A549 (cell line): Measurements from ENCODE around the gene OSBPL3.

Experiments used
- CEBPB ChIP-seq, 2 experiments: fragments of >200 bp in 1 of 2; sonication (Bioruptor Twin) in 1 of 2; formaldehyde crosslinking in 1 of 2; IDR thresholded peaks; 2 replicates each; pipeline ENCODE4 v1.6.1; 2012 to 2016
- ESRRA ChIP-seq: fragments of 150-350 bp; IDR thresholded peaks from 2 replicates; pipeline ENCODE4 v1.6.1; 2014; ENCODE audit warnings: mild to moderate bottlenecking, low read length, borderline replicate concordance
- JUN ChIP-seq, 2 experiments: fragments of >200 bp; sonication (Bioruptor Twin); formaldehyde crosslinking; IDR thresholded peaks; 2 replicates in 1 of 2; 3 replicates in 1 of 2; pipeline ENCODE4 v1.6.1; 2016 to 2017
- MAFK ChIP-seq: fragments of 450-650 bp; IDR thresholded peaks from 2 replicates; pipeline ENCODE4 v1.6.1; 2014; ENCODE audit not compliant: partially characterized antibody
- NFE2L2 ChIP-seq: fragments of 150-350 bp; conservative IDR thresholded peaks from 2 replicates; pipeline ENCODE4 v1.6.1; 2014; ENCODE audit warnings: low read length
- POLR2AphosphoS2 ChIP-seq: conservative IDR thresholded peaks from 2 replicates; pipeline ENCODE4 v1.6.1; 2012; ENCODE audit warnings: low read length, improper control_type of control experiment, inconsistent platforms
- RAD21 ChIP-seq, 2 experiments: fragments of >200 bp in 1 of 2; sonication (Bioruptor Twin) in 1 of 2; formaldehyde crosslinking in 1 of 2; IDR thresholded peaks in 1 of 2; conservative IDR thresholded peaks in 1 of 2; 2 replicates in 1 of 2; 3 replicates in 1 of 2; pipeline ENCODE4 v1.6.1; 2012 to 2018; ENCODE audit warnings: inconsistent platforms in 1 of 2
- ZFP36 ChIP-seq: fragments of 450-650 bp; IDR thresholded peaks from 2 replicates; pipeline ENCODE4 v1.6.1; 2014; ENCODE audit warnings: borderline replicate concordance; ENCODE audit not compliant: partially characterized antibody
- TF ChIP-seq, protein P1 (sequence below): fragments of 450-650 bp; IDR thresholded peaks from 2 replicates; pipeline ENCODE4 v1.6.1; 2014; ENCODE audit warnings: antibody characterized with exemption
- TF ChIP-seq, protein P2 (sequence below): fragments of >200 bp; sonication (Bioruptor Twin); formaldehyde crosslinking; IDR thresholded peaks from 3 replicates; pipeline ENCODE4 v1.5.1; 2016

DNA sequence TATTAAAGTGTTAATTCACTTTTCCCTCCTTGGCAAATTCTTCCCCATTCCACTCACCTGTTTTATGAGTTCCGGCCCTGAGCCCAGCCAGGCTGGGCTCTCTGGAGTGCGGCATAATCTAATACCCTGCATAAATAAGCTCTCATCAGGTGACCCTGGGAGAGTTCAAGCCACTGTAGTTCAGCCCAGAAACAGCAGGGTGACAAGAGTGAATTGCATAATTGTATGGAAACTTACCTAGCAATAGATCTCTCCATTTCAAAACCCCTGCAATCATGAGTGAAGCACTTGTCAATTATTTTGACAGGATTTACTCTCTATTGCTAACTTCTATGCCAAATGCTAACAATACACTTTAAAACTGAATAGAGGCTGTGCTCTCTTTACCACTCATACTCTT is 94.7 kb downstream of the OSBPL3 start:
- TF ChIP-seq ZFP36 (no peak), JUN (IDR thresholded peaks at IDR 0.05) (no peak), POLR2AphosphoS2 (no peak), NFE2L2 (no peak), CEBPB (IDR thresholded peaks at IDR 0.05) (no peak), ESRRA (no peak), RAD21 (conservative IDR thresholded peaks at IDR 0.05 in 1 of 2, IDR thresholded peaks at IDR 0.05 in 1 of 2) (no peak), MAFK (no peak)
- TF ChIP-seq, protein P1, sequence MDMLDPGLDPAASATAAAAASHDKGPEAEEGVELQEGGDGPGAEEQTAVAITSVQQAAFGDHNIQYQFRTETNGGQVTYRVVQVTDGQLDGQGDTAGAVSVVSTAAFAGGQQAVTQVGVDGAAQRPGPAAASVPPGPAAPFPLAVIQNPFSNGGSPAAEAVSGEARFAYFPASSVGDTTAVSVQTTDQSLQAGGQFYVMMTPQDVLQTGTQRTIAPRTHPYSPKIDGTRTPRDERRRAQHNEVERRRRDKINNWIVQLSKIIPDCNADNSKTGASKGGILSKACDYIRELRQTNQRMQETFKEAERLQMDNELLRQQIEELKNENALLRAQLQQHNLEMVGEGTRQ: no peak
- TF ChIP-seq, protein P2, sequence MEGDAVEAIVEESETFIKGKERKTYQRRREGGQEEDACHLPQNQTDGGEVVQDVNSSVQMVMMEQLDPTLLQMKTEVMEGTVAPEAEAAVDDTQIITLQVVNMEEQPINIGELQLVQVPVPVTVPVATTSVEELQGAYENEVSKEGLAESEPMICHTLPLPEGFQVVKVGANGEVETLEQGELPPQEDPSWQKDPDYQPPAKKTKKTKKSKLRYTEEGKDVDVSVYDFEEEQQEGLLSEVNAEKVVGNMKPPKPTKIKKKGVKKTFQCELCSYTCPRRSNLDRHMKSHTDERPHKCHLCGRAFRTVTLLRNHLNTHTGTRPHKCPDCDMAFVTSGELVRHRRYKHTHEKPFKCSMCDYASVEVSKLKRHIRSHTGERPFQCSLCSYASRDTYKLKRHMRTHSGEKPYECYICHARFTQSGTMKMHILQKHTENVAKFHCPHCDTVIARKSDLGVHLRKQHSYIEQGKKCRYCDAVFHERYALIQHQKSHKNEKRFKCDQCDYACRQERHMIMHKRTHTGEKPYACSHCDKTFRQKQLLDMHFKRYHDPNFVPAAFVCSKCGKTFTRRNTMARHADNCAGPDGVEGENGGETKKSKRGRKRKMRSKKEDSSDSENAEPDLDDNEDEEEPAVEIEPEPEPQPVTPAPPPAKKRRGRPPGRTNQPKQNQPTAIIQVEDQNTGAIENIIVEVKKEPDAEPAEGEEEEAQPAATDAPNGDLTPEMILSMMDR: no peak
